GM21526 (cell line): ENCODE measurements around the gene ZDHHC19.

ENCODE experiments used
- ATAC-seq: cut with Tn5 transposase; IDR thresholded peaks from one replicate; pipeline ENCODE4 v1.9.1; 2021; ENCODE audit warnings: moderate library complexity; ENCODE audit not compliant: unreplicated experiment, low FRiP score

Gene ZDHHC19

DNA sequence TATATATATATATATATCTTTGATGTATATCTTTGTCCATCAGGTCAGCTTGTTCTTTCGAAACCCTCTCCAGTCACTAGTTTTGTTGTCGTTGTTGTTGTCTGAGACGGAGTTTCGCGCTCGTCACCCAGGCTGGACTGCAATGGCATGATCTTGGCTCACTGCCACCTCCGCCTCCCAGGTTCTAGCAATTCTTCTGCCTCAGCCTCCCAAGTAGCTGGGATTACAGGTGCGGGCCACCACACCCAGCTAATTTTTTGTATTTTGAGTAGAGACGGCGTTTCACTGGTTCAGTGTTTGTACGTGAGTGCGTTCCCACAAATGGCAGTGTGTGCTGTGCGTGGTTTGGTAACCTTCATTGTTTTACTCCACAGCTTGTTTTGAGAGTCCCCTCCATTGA, 51.7 kb downstream of the ZDHHC19 start:
- no peak for ATAC-seq

DNA sequence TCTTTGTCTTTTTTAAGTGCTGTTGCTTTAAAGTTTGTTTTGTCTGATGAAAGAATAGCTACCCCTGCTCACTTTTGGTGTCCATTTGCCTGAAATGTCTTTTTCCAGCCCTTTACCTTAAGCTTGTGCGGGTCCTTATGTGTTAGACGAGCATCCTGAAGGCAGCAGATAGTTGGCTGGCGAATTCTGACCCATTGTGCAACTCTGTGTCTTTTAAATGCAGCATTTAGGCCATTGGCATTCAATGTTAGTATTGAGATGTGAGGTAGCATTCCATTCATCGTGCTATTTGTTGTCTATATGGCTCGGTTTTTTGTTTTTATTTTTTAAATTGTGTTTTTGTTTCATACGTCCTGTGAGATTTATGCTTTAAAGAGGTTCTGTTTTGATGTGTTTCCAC, 55.0 kb downstream of the ZDHHC19 start:
- no peak for ATAC-seq

DNA sequence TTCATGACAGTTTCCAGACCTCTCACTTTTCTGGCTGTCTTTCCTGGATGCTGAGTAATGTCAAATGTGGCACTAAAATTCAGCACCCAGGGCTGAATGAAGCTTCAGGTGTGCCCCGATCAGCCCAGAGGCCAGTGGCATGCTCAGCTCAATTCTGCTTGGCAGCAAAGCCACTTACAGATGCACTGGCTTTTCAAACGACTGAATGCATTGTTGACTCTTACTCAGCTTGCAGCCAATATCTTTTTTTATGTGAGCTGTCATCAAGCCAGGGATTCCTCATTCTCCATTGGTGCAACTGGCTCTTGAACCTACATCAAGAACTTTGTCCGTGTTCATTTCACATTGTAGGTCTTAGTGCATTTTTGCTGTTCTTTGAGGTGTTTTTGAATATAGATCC, 60.7 kb downstream of the ZDHHC19 start:
- ATAC-seq, result no peak

DNA sequence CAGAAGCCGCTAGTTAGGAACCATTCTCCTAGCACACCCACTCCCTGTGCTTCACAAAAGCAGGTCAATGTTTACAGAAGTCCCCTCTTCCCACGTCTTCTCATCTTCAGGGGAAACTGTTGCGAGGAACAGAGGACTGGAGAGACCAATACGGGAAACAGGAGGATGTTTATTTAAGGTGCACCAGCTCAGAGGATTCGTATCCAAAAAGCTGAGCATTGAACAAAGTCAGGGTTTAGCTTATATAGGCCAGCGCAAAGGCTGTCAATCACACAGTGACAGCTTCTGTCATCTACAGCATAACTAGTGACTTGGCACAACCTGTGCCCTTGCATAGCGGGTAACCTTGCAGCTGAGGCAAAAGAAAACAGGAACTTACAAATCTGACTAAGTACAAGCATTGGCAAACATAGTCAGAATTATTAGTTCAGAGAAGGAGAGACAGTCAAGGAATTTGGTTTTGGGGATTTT, 61.3 kb downstream of the ZDHHC19 start:
- no peak for ATAC-seq

DNA sequence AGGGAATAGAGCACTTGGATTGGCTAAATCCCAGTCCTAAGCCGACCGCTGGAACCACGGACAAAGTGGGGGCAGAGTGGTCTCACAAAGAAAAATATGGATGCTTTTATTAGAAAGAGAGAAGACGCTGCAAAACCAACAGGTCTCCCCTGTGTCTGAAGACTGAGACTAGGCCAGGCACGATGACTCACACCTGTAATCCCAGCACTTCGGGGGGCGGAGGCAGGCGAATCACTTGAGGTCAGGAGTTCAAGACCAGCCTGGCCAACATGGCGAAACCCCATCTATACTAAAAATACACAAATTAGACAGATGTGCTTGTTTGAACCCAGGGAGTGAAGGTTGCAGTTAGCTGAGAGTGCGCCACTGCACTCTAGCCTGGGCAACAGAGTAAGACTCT, 61.8 kb downstream of the ZDHHC19 start:
- ATAC-seq, result no peak
